C4-2B (cell line): ENCODE results near the gene C2orf68.

Source experiments
- CTCF ChIP-seq: fragments of 450-650 bp; conservative IDR thresholded peaks from 2 replicates; pipeline ENCODE4 v1.5.1; 2017; ENCODE audit warnings: mild to moderate bottlenecking
- ZFX ChIP-seq: fragments of 450-650 bp; IDR thresholded peaks from 2 replicates; pipeline ENCODE4 v1.6.1; 2017

GRCh38 chr2:85646166-85646565 lies 34.3 kb upstream of the C2orf68 start:
- no peak for TF ChIP-seq CTCF
- no peak for TF ChIP-seq ZFX
